Measurements from ENCODE around the gene ILF3. TPM values are rescaled to one million over a fixed set of nuclear protein-coding genes. Genes with fewer than 3 reads are reported as not detected.

The ILF3 gene
- total RNA-seq, 4 donors from 2014 or later = 114 to 280 (median 132) TPM

DNA sequence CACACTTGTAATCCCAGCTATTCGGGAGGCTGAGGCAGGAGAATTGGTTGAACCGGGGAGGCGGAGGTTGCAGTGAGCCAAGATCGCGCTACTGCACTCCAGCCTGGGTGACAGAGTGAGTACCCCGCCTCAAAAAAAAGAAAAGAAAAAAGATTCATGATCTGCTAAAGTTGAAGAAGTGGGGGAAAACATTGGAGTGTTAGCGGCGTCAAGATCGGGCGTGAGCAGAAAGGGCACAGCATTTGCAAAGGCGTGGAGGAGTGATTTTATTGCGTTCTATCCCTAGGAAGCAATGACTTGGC, 62.9 kb downstream of the ILF3 start:
- Histone ChIP-seq H3K27me3 (no peaks in the 10 kb centered on the region), H3K4me1 (peaks cover 40% of the 10 kb centered on the region), H3K9me3 (no peaks in the 10 kb centered on the region), H3K4me3 (peak overlapping the region; percentile 27), H3K36me3 (peaks cover 14% of the 10 kb centered on the region), H3K27ac (no peak overlapping the region)
- no peak for TF ChIP-seq POLR2A (IDR thresholded peaks at IDR 0.05)
- no peak for TF ChIP-seq POLR2AphosphoS5 (IDR thresholded peaks at IDR 0.05)
- TF ChIP-seq, protein P1, sequence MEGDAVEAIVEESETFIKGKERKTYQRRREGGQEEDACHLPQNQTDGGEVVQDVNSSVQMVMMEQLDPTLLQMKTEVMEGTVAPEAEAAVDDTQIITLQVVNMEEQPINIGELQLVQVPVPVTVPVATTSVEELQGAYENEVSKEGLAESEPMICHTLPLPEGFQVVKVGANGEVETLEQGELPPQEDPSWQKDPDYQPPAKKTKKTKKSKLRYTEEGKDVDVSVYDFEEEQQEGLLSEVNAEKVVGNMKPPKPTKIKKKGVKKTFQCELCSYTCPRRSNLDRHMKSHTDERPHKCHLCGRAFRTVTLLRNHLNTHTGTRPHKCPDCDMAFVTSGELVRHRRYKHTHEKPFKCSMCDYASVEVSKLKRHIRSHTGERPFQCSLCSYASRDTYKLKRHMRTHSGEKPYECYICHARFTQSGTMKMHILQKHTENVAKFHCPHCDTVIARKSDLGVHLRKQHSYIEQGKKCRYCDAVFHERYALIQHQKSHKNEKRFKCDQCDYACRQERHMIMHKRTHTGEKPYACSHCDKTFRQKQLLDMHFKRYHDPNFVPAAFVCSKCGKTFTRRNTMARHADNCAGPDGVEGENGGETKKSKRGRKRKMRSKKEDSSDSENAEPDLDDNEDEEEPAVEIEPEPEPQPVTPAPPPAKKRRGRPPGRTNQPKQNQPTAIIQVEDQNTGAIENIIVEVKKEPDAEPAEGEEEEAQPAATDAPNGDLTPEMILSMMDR (IDR thresholded peaks at IDR 0.05) = no peak
- no peak for TF ChIP-seq EP300 (IDR thresholded peaks at IDR 0.05)
- no peak for DNase-seq (ENCODE audit: low spot score in 2 of 2)
- 23% methylated on average over 12 of the region's 12 CpGs for WGBS

DNA sequence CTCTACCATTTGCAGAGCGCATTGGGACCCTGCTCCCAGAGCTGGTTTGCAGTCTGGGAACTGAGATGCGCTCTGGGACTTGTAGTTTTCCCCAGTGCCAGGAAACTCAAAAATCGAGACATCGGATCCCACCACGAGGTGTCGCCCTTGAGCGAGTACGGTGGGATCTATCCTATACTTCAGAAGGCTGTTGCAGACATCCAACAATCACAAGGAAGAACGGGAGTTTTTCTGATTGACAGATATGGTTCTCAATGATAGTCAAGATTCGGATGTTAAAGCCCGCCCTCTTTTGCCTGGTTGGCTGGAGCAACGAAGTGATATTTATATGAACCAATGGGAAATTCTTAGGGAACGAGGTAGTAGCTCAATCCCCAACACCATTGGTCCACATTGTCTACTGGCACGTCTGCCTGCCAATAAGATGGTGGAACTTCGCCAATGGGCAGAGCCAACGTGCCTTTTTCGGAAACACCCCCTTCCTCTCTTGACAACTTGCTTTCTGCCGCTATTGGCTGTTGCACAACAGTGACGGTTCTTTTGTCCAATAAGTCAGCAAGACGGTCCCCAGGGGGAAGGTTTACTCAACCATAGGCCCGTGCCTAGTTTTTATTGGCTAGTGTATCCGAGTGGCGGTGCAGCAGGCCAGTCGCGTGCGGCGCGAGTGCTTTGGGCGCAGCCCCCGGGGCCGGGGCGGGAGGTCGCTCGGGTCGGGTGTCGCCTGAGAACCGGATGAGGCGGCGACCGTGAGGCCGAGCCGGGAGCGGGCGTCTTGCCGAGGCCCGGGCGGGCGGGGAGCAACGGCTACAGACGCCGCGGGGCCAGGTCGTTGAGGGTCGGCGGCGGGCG, 63.4 kb downstream of the ILF3 start, which contains the start of gene DNM2:
TSS of gene DNM2 (plus strand) at position 724 of the 849 bp plus-strand sequence. CDS start 164 bp downstream, outside the sequence.
- H3K4me1 ChIP-seq = peaks cover 40% of the 10 kb centered on the region
- peaks cover 9% of the 10 kb centered on the region for H3K36me3 ChIP-seq
- H3K27ac ChIP-seq = peak within 1 kb of the TSS; percentile 93
- peak; percentile 99 for DNase-seq (ENCODE audit: low spot score in 2 of 2)
- TF ChIP-seq, protein P1 (IDR thresholded peaks at IDR 0.05) = peak; percentile 77 to 88
- TF ChIP-seq EP300 (IDR thresholded peaks at IDR 0.05) (no peak), POLR2AphosphoS5 (IDR thresholded peaks at IDR 0.05) (peak; percentile 61 to 99 (median 86)), POLR2A (IDR thresholded peaks at IDR 0.05) (peak; percentile 36 to 48)
- H3K4me3 ChIP-seq = peak within 1 kb of the TSS; percentile 92
- whole genome bisulfite sequencing = under 1% methylated on average over 47 of the region's 57 CpGs
- H3K27me3 ChIP-seq = no peaks in the 10 kb centered on the region
- no peaks in the 10 kb centered on the region for H3K9me3 ChIP-seq

- H3K4me1 ChIP-seq = peaks cover 40% of the 10 kb centered on the region
- H3K27me3 ChIP-seq = no peaks in the 10 kb centered on the region
- under 1% methylated on average over 17 of the region's 70 CpGs for WGBS
- peaks cover under 1% of the 10 kb centered on the region for H3K36me3 ChIP-seq
- peak; percentile 75 to 82 for DNase-seq (ENCODE audit: low spot score in 2 of 2)
- peak overlapping the region; percentile 92 for H3K4me3 ChIP-seq
- peak overlapping the region; percentile 93 for H3K27ac ChIP-seq
- no peaks in the 10 kb centered on the region for H3K9me3 ChIP-seq
- TF ChIP-seq POLR2A (IDR thresholded peaks at IDR 0.05) = no peak
- TF ChIP-seq POLR2AphosphoS5 (IDR thresholded peaks at IDR 0.05) = no peak
- TF ChIP-seq, protein P1 (IDR thresholded peaks at IDR 0.05) = no peak
- no peak for TF ChIP-seq EP300 (IDR thresholded peaks at IDR 0.05)
Observed at GRCh38 chr19:10718205-10719196, 64.4 kb downstream of the ILF3 start.

DNA sequence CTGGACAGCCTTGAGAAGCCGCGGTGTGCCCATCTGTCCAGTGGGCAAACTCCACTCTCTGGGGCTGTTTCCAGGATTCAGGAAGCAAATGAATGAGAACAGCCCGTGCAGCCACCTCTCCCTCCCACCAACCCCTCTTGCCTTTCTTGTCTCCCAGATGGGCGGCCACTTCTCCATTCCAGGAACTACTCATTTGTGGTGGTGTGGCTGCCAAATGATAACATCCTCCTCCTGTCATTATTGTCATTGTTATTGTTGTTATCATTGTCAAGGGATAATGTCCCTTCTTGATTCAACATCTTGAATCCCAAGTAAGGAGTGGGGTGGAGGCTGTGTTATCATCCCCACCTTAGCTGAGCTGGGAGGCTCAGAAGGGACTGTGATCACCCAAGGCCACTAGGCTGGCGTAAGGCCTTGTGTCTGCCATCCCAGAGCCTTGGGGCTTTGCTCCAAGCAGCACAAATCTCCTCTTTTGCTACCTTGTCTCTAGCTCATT, 65.4 kb downstream of the ILF3 start:
- H3K4me1 ChIP-seq = peaks cover 43% of the 10 kb centered on the region
- TF ChIP-seq EP300 (IDR thresholded peaks at IDR 0.05) (no peak), POLR2A (IDR thresholded peaks at IDR 0.05) (no peak), POLR2AphosphoS5 (IDR thresholded peaks at IDR 0.05) (no peak)
- TF ChIP-seq, protein P1 (IDR thresholded peaks at IDR 0.05) = no peak
- 35% methylated on average over 5 of the region's 5 CpGs for WGBS

More for the DNA sequence above, 65.4 kb downstream of the ILF3 start:
- Histone ChIP-seq H3K36me3 (no peaks in the 10 kb centered on the region), H3K9me3 (no peaks in the 10 kb centered on the region), H3K27ac (no peak overlapping the region), H3K27me3 (no peaks in the 10 kb centered on the region), H3K4me3 (peak overlapping the region; percentile 92)
- no peak for DNase-seq (ENCODE audit: low spot score in 2 of 2)

Measured in suprapubic skin (tissue), 4 donors.